PFSK-1 (cell line): ENCODE data around the gene ITGB8.

Experiments used
- FOXP2 ChIP-seq: optimal IDR thresholded peaks from 2 replicates; pipeline ENCODE3; 2011; ENCODE audit warnings: borderline replicate concordance, control low read depth, inconsistent platforms; ENCODE audit not compliant: insufficient read depth; ENCODE audit errors: extremely low read length, extremely low read depth
- POLR2AphosphoS5 ChIP-seq: IDR thresholded peaks from 2 replicates; pipeline ENCODE4 v1.6.1; 2012; ENCODE audit warnings: low read depth, mild to moderate bottlenecking, control low read depth, low read length, moderate library complexity
- REST ChIP-seq, 2 experiments: IDR thresholded peaks; 2 replicates each; pipeline versions ENCODE4 v1.6.1 to v1.8.0; 2011 to 2012; ENCODE audit warnings: low read depth in 2 of 2, low read length in 2 of 2, control low read depth in 1 of 2, inconsistent platforms in 1 of 2, mild to moderate bottlenecking in 1 of 2, moderate library complexity in 1 of 2; ENCODE audit not compliant: insufficient read depth in 1 of 2
- SIN3A ChIP-seq: IDR thresholded peaks from 2 replicates; pipeline ENCODE4 v1.6.1; 2012; ENCODE audit warnings: mild to moderate bottlenecking, low read length, moderate library complexity, borderline replicate concordance; ENCODE audit not compliant: insufficient read depth
- TAF1 ChIP-seq: IDR thresholded peaks from 2 replicates; pipeline ENCODE4 v1.6.1; 2012; ENCODE audit warnings: low read length, control low read depth, borderline replicate concordance; ENCODE audit not compliant: insufficient read depth

ITGB8 gene

GRCh38 chr7:20464891-20465290 is 134.2 kb downstream of the ITGB8 start:
- TF ChIP-seq TAF1 (no peak), SIN3A (no peak), FOXP2 (no peak), REST (IDR thresholded peaks at IDR 0.05; ENCODE audit: insufficient read depth in 1 of 2, low read depth in 2 of 2, low read length in 2 of 2) (no peak), POLR2AphosphoS5 (no peak)
